K562 (cell line): ENCODE results near the gene PSMD9. TPM values are rescaled to one million over a fixed set of nuclear protein-coding genes. Genes with fewer than 3 reads are reported as not detected.
"Not testable (repeated sequence)": the region's sequence is repeated elsewhere in the genome, so short reads cannot be mapped to it uniquely, and the experiment has no call there.

Source experiments
- ATAC-seq: fragments of 200-7000 bp; cut with Tn5 transposase; 3 replicates; pipeline ENCODE4 v1.9.1; 2020; ENCODE audit warnings: moderate library complexity
- BruUV-seq: library from RNA; stranded (reverse); fragments of 400-500 nt; replicated peaks from 2 replicates; lab custom pipeline; 2021; lab: Mats Ljungman, UMichigan
- CTCF ChIA-PET: fragments of 300-600 bp; formaldehyde crosslinking; extraction: SDS; loops from one replicate; lab custom pipeline; 2021; ENCODE audit warnings: low intra/inter-chr PET ratio; lab: Yijun Ruan, JAX
- POLR2A ChIA-PET: fragments of 300-600, 350-650 bp; sonication (Branson Sonifier 250); formaldehyde crosslinking; extraction: SDS; loops from one replicate; lab custom pipeline; 2021; ENCODE audit warnings: antibody characterized with exemption, inconsistent platforms; lab: Yijun Ruan, JAX
- DNase-seq, 4 experiments: peaks; one replicate each; pipeline versions ENCODE4 v3.0.0 to v3.0.0-alpha.2; 2011 to 2018; ENCODE audit warnings: low spot score in 3 of 4, mixed read lengths in 3 of 4; ENCODE audit errors: extremely low read depth in 1 of 4
- FAIRE-seq: peaks from 2 replicates; lab custom pipeline; 2011; peaks lifted over from hg19 to GRCh38; lab: Jason Lieb, UNC
- H2AFZ ChIP-seq: 2 replicates; pipeline ENCODE4 v1.6.0; 2011; ENCODE audit warnings: low read depth, low read length, control low read depth, inconsistent platforms
- H3K27ac ChIP-seq: fragments of 200-600 bp; 3 replicates; pipeline ENCODE4 v1.8.0; 2011; ENCODE audit warnings: low read depth, mild to moderate bottlenecking, control low read depth, inconsistent platforms, low read length, moderate library complexity, mixed read lengths; ENCODE audit errors: extremely low read depth
- H3K27me3 ChIP-seq, 2 experiments: fragments of 300-600 bp in 1 of 2; 2 replicates in 1 of 2; 3 replicates in 1 of 2; pipeline versions ENCODE4 v1.6.0 to v1.8.0; 2011; ENCODE audit warnings: inconsistent platforms in 2 of 2, low read length in 2 of 2, mild to moderate bottlenecking in 1 of 2, mixed read lengths in 1 of 2, moderate library complexity in 1 of 2; ENCODE audit not compliant: control insufficient read depth in 2 of 2, insufficient read depth in 2 of 2
- H3K36me3 ChIP-seq: fragments of 300-600 bp; 3 replicates; pipeline ENCODE4 v1.8.0; 2011; ENCODE audit warnings: mild to moderate bottlenecking, low read length, inconsistent platforms; ENCODE audit not compliant: control insufficient read depth, insufficient read depth
- H3K4me1 ChIP-seq, 2 experiments: fragments of 200-600 bp in 1 of 2; replicated peaks in 1 of 2; 2 replicates in 1 of 2; 3 replicates in 1 of 2; pipeline versions ENCODE4 v1.5.1 to v1.8.0; 2011; ENCODE audit warnings: inconsistent platforms in 2 of 2, low read length in 2 of 2, mild to moderate bottlenecking in 1 of 2, mixed read lengths in 1 of 2, moderate library complexity in 1 of 2; ENCODE audit not compliant: control insufficient read depth in 2 of 2, insufficient read depth in 2 of 2
- H3K4me2 ChIP-seq: 2 replicates; pipeline ENCODE4 v1.6.1; 2011; ENCODE audit warnings: low read length, control low read depth, inconsistent platforms, mixed read lengths; ENCODE audit not compliant: insufficient read depth
- H3K4me3 ChIP-seq: fragments of 200-600 bp; sonication (generic), shearing (Covaris generic); 2 replicates; pipeline ENCODE4 v1.5.1; 2016; ENCODE audit warnings: control low read depth, inconsistent platforms
- H3K79me2 ChIP-seq: fragments of 200-600 bp; 3 replicates; pipeline ENCODE4 v1.8.0; 2011; ENCODE audit warnings: low read length, inconsistent platforms; ENCODE audit not compliant: control insufficient read depth, insufficient read depth
- H3K9ac ChIP-seq, 2 experiments: 2 replicates each; pipeline versions ENCODE4 v1.6.0 to v1.6.1; 2011; ENCODE audit warnings: low read depth in 2 of 2, low read length in 2 of 2, control low read depth in 1 of 2, inconsistent platforms in 1 of 2, mild to moderate bottlenecking in 1 of 2, mixed read lengths in 1 of 2; ENCODE audit not compliant: insufficient read depth in 1 of 2
- H3K9me1 ChIP-seq: one replicate; pipeline ENCODE4 v1.6.0; 2011; ENCODE audit warnings: inconsistent platforms, mild to moderate bottlenecking, low read length, moderate library complexity; ENCODE audit not compliant: control insufficient read depth, insufficient read depth
- H3K9me3 ChIP-seq: replicated peaks from 2 replicates; pipeline ENCODE4 v1.5.1; 2011; ENCODE audit warnings: low read depth, low read length, inconsistent platforms; ENCODE audit not compliant: control insufficient read depth, insufficient read depth
- H4K20me1 ChIP-seq: replicated peaks from 2 replicates; pipeline ENCODE4 v1.6.1; 2011; ENCODE audit warnings: low read length, inconsistent platforms, mixed read lengths; ENCODE audit not compliant: control insufficient read depth, insufficient read depth
- BCOR ChIP-seq: fragments of 450-650 bp; IDR thresholded peaks from 2 replicates; pipeline ENCODE4 v1.6.1; 2016
- CBFB ChIP-seq: sonication (generic); formaldehyde crosslinking; IDR thresholded peaks from 2 replicates; pipeline ENCODE4 v1.4.0; 2020; ENCODE audit warnings: mild to moderate bottlenecking, missing genetic modification reagents
- WGBS: fragments of 100-300 bp; shearing (Covaris generic); methylation state at CpG from one replicate; pipeline ENCODE4 v1.1.6; 2016; ENCODE audit warnings: low coverage, mixed read lengths; ENCODE audit not compliant: insufficient coverage; ENCODE audit errors: missing lambda C conversion rate; 5-methylcytosine and 5-hydroxymethylcytosine counted together
- in situ Hi-C: fragments of 300-500 bp; cut with MboI; formaldehyde crosslinking; loops from 4 replicates; pipeline ENCODE4 v1.15.0; 2018; ENCODE audit warnings: inconsistent platforms, mixed read lengths
- intact Hi-C: fragments of 100-400 bp; cut with micrococcal nuclease; formaldehyde crosslinking; loops from 2 replicates; pipeline ENCODE4 v1.14.2; 2022
- polyA plus RNA-seq, 8 experiments: library from polyadenylated mRNA; depleted of rRNA in 4 of 8; stranded (reverse) in 5 of 8; unstranded in 3 of 8; fragments of >200 nt; fragmentation: Nextera tagmentation in 2 of 8; fragmentation: Illumina TruSeq in 1 of 8; extraction: Ambion mirVana in 2 of 8; extraction: Trizol in 1 of 8; gene quantifications; 2 replicates each; pipeline versions ENCODE4 v1.2.1 to v1.2.3, GENCODE V29; 2011 to 2014; ENCODE audit warnings: inconsistent platforms in 1 of 8, missing spikeins in 1 of 8
- total RNA-seq, 7 experiments: library from RNA; depleted of rRNA in 6 of 7; stranded (reverse); fragments of >200 nt in 6 of 7; fragmentation: Illumina TruSeq in 2 of 7; extraction: Trizol in 2 of 7; gene quantifications; 2 replicates each; pipeline versions ENCODE4 v1.2.1 to v1.2.3, GENCODE V29; 2011 to 2021; ENCODE audit warnings: low replicate concordance in 1 of 7

The PSMD9 gene
- total and polyA plus RNA-seq, 9 of the 15 experiments (the other 6 are each of a cell fraction or from before 2014, with no cell fraction given) = 12.2 to 143 (median 61.3) TPM

GRCh38 chr12:121889661-121890060 is 1.1 kb downstream of the PSMD9 start:
- peak overlapping the region; percentile 74 for H3K4me3 ChIP-seq
- TF ChIP-seq BCOR = 0 out of 2 replicates have a peak, but pooled peaks have one; percentile 8
- TF ChIP-seq CBFB = 0 out of 2 replicates have a peak, but pooled peaks have one; percentile 35
- TF ChIP-seq, all 486 proteins: peak for 2; not testable (repeated sequence) for 484
- ChIA-PET POLR2A (interaction anchor here (2.4 kb wide), 1 partner anchor 95 kb away, joined by 16 read pairs; no protein-coding TSS in a partner anchor), CTCF (interaction anchor here (0.6 to 3.7 kb wide), 4 partner anchors 67 to 113 kb away, joined by 3 to 50 read pairs (median 5); partner anchors contain the start of gene RHOF)
- not testable (repeated sequence) for H3K9me1 ChIP-seq, BruUV-seq, H3K9me3 ChIP-seq, H4K20me1 ChIP-seq, FAIRE-seq, H2AFZ ChIP-seq, DNase-seq, H3K27me3 ChIP-seq, ATAC-seq
- Histone ChIP-seq H3K4me1 (peaks cover 31 to 34% of the 10 kb centered on the region in 2 experiments), H3K9ac (peak overlapping the region; percentile 88 to 93), H3K36me3 (peaks cover 23% of the 10 kb centered on the region), H3K27ac (peak overlapping the region; percentile 92), H3K4me2 (peak overlapping the region; percentile 83), H3K79me2 (peaks cover 52% of the 10 kb centered on the region)
- intact Hi-C loops (loop anchor here (2.0 to 5.0 kb wide), 2 partner anchors 77 to 192 kb away; no protein-coding TSS in a partner anchor), in situ Hi-C loops (loop anchor here (5.0 kb wide), 2 partner anchors 92 to 187 kb away; no protein-coding TSS in a partner anchor)
- 21% methylated on average over 6 of the region's 6 CpGs for WGBS
